HPDE6-E6E7 (cell line): Measurements from ENCODE around the gene KCTD19.

Experiments
- DNase-seq: peaks from one replicate; pipeline ENCODE4 v3.0.0; 2011; ENCODE audit warnings: missing footprints; ENCODE audit errors: extremely low spot score

Gene KCTD19

DNA sequence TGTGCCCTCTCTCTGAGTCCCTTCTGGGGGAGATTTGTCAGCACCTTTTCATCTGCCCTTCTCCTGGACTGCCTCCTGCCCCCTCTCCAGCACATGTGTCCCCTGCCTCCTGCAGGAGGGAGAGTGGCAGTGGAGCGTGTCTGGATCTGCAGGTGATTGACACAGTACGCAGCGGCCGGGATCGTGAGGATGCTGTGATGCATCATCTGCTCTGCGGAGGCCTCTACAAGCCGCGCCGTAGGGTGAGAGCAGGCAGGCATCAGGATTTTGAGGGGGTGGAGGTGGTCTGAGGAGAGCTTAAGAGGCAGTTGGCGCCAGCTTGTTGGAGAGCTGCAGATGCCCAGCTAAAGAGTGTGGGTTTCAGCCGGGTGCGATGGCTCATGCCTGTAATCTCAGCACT is 66.8 kb downstream of the KCTD19 start:
- DNase-seq = no peak

DNA sequence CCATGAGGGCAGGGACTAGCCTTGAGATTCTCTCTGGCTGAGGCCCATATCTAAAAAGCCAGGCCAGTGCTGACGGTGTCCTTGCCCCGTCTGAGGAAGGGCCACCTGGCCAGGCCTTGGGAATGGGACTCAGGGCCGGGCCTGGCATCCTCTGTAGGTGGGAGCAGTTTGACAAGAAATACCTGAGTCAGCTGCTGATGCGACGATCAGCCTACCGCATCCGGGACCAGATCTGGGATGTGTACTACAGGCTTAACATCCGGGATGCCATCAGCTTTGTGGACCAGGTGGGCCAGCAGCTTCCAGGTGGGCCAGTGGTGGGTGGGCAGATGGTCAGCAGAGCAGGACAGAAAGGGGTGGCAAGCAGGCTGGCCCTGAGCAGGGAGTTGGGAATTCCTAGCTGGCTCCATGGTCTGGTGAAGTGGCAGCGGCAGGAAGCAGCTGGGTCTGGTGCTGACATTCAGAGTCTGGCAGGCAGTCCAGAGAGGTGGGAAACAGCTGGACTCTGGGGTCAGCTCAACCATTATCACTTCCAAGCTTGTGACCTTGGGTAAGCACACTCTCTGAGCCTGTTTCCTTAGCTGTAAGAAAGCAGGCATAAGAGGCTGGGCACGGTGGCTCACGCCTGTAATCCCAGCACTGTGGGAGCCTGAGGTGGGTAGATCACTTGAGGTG is 68.2 kb downstream of the KCTD19 start:
- DNase-seq = no peak

DNA sequence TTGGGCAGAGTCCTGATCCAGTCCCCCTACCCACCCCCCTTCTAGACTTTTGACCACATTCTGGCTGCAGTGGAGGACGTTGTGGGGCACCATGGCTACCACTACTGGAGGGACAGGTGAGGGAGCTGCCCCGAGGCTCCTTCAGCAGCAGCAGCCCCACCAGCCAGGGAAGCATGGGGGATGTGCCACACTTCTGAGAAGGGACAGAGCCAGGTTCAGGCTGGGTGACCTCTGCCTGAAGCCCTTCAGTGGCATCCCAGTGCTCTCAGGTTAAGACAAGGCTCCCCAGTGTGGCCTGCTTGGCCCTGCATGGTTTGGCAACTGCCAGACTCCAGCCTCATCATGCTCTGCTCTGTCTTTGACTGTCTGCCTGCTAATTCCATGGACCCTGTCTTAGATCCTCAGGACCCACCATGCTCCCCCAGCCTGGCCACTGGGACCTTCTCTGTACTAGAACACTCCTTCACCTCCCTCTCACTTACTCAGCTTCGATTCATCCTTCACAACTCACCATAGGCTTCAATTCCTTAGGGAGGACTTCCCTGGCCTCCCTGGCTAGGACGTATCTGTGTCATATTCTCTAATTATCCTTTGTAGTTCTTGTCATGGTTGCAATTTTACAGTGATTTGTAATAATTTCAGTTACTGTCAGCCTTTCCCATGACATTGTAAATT is 68.9 kb downstream of the KCTD19 start:
- DNase-seq = no peak

DNA sequence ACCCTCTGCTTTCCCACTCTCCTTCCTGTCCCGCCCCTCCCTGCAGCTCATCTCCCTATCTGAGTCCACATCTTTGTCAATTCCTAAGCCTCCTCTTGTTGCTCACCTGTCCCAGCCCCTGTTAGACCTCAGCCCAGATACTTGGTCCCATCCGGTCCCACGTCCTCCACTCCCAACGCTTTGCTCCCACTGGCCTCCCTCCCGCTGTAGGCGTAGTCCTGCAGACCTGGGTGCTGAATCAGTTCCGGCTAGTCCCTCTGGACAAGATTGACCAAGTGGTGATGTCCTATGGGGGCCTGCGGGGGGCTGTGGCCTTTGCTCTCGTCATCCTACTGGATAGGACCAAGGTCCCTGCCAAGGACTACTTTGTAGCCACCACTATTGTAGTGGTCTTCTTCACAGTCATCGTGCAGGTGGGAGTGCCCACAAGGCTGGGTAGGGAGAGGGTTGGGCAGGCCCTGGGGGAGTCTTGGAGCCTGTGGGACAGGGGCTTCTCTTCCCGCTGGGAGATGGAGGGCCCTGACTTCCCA is 69.8 kb downstream of the KCTD19 start:
- DNase-seq = no peak

DNA sequence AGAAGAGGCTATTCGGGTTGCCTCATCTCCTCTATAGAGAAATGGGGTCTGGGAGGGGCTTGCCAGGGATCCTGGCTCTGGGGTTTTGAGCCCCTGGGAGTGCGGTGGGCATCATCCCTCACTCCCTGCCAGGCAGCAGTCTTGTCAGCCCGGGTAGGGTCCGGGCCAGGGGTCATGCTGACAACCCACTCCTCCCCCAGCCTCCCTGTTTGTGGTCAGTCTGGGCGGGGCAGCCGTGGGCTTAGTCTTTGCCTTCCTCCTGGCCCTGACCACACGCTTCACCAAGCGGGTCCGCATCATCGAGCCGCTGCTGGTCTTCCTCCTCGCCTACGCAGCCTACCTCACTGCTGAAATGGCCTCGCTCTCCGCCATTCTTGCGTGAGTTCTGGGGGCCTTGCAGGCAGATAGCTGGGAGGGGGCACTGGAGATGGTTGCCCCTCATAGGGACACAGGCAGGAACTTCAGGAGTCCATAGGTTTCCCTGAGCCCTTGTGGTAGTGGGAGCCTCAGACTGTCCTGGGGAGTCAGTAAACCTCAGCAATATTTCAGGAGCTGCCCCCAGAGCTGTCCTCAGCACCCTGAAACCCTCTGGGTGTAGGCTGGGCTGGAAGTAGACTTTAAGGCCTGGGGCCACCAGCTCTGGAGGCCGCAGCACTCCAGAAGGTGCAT is 70.9 kb downstream of the KCTD19 start:
- no peak for DNase-seq

DNA sequence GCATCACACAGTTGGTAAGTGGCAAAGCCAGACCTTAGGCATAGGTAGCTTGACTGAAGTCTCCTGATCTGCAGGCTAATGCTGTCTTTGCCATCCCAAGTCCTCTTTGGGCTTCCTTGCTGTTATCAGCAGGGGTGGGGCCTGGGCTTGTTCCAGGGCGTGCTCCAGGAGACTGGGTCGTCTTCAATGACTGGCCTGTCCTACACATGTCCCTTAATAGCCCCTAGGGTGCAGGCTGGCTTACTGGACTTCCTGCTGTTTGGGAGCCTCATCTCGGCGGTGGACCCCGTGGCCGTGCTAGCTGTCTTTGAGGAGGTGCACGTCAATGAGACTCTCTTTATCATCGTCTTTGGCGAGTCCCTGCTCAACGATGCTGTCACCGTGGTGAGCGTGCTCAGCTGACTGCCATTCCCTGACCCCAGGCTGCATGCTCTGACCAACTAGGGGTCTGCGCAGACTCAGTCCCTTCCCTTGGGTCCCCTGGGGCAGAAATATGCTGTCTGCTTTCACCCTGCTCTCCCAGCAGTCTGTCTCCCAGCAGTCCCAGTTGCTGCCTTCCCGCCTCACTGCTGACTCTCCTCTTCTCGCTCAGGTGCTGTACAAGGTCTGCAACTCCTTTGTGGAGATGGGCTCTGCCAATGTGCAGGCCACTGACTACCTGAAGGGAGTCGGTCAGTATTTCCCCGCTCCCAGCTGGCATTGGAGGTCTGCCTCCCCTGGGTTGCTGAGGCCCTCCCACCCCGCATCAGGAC is 71.6 kb downstream of the KCTD19 start:
- DNase-seq = no peak

DNA sequence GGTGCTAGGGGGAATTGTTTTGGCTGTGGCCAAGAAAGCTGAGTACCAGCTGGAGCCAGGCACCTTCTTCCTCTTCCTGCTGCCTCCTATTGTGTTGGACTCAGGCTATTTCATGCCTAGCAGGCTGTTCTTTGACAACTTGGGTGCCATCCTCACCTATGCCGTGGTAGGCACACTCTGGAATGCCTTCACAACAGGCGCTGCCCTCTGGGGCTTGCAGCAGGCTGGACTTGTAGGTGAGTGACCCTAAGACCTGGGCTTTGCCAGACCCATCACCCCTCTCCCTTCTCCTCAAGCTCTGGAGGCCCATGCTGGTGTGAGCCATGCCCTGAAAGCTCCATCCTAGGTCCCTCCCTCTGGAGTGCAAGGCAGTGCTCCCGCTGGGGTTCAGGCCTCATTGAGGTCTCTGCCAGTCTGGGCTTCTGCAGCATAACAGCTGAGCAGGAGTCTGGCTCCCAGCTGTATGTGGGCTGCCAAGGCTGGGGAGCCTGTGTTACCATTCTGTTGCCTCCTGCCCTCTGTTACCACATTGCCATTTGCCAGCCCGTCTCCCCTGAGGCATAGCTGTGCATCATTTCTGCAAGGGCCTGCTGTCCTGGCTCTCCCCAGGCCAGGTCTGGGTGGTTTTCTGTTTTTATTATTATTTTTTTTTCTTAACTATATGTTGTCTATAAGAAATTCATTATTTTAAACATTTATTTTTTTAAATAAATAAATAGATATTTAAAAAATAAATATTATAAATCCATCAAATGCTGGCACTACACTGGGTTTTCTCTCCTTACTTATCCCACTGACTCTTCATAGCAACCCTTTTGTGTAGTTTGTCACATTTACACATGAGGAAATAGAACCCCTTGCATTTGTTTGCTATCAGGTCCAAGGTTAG is 73.7 kb downstream of the KCTD19 start:
- no peak for DNase-seq

DNA sequence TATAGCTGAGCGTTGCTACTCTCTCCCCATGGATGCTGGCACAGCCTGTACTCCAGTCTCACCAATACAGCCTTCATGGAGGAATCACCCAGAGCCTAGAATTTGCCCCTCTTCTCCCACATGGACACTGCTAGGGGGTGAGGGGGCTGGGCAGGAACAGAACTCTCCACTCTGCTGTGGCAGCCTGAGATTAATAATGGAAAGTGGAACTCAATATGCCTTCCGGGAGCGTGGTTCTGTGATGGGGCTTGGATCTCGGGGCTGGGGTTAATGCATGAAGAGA is 76.6 kb downstream of the KCTD19 start:
- DNase-seq = no peak

DNA sequence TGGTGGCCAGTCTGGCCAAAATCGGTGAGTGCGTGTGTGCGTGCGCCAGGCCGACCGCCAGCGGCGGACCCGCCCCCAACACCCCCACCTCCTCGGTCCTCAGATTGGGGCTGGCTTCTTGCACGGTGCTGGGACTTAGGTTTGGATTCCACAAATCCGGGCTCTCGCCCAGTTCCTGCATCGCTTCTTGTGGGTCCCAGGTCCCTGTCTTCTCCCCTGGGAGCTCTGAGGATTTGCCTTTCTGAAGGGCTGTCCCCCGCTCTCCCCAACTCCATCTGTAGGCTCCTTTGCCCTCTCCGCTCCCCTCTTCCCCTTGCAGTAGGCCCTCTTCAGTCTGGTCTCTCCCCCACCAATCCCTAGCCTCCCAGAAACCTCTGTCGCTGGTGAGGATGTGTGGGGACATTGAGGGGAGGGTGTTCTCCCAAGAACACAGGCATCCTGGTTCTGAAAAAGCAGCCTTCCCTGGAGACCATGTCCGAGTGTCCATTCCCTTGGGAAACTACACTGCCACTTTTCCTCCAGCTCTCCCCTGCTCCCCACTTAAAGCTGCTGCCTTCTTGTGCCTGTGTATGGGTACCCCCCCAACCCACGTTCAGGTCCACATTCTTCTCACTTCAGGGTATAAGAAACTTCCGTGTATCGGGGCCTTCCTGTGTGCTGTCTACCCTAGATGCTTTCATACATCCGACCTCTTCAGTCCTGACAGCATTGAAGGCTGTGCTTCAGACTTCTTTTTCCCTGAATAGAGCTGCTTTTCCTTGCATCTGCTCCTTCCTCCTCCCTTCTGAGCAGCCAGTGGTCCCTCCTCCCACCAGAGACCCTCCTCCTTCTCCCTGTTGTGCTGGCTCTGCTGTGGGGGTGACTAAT is 77.1 kb downstream of the KCTD19 start:
- DNase-seq = no peak

DNA sequence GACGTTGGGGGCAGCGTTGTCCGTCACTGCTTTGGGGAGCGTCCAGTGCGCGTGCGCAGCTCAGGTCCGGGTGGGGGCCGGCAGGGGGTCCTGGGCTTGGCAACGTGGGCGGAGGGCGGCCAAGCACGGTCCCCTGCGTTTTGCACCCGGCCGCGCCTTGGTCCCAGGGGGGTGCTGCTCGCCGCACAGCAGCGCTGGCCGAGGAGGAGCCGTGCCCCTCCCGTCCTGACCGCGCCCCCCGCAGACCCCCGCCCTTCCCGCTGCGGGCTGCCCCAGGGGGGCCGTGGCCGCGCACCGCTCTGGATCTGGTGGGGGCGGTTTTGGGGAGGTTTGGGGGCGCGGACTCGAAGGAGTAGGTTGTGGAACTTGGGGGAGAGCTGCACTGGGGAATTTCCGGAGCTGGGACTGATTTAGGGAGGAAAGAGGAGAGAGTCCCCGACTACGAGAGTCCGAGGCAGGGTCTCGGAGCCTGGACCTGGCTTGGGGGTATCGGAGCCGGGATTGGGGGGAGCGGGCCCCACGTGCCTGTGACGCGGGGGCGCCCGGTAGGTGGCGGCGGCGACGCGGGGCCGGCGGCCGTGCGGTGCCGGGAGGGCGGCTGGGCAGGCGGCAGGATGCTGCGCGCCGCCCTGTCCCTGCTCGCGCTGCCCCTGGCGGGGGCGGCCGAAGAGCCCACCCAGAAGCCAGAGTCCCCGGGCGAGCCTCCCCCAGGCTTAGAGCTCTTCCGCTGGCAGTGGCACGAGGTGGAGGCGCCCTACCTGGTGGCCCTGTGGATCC is 78.0 kb downstream of the KCTD19 start, which contains the start of gene SLC9A5:
Gene SLC9A5, plus strand, starts transcription at position 579 of the 777 bp plus-strand sequence. Its CDS starts 36 bp downstream, at position 615.
- DNase-seq = no peak

DNA sequence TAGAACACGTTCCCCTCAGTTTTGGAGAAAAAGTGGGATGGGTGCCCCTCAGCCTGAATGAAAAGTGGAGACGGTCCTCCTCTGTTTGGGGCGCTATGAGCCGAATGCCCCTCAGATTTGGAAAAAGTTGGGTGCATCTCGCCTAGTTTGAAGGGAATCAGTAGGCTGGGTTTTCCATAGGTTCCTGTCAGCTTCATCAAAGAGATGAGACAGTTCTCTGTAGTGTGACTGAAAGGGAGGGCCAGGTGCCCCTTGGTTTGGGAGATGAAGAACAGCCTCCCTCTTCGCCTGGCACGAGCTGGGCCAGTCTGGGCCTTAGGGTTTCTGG is 78.5 kb downstream of the KCTD19 start:
- no peak for DNase-seq

DNA sequence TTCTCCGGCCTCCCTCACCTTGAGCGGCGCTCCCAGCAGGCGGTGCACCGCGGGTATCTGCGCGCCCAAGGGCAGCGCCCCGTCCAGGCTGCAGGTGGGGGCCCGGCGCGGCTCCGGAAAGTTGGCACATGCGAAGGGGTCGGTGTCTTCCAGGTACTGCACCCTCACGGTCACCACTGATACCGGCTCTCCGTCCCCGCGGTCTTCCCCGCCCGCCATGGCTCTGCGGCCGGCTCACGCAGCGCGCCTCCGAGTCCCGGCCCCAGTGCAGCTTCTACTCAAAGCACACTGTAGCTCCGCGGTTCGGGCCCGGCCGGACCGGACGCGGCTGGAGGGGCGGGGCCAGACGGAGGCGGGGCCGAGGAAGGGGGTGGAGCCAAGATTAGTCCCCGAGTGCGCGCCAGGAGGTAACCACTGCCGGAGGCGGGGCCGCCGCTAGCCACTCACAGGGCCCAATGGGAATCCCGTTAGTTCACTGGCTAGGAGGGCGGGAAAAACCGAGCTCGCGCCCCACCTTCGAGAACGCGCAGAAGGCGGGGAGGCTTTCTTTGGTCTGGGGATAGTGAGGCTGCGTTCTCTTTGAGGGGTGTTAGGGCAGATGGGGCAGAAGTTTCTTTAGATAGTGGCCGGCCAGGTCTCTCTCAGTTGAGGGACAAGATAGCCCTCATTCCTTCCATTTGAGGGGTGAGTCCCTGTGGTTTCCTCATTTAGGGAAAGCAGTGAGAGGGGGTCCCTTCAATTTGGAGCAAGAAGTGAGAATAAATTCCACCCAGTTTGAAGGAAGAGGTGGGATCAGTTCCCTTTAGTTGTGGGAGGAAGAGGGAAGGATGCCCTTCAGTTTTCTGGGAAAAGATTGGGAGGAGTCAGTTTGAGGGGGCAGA is 79.1 kb downstream of the KCTD19 start, which contains the start of gene FHOD1:
Gene FHOD1, minus strand, starts transcription at position 290 of the 881 bp plus-strand sequence. Its CDS starts 71 bp downstream, at position 219.
- peak; percentile 97 for DNase-seq

DNA sequence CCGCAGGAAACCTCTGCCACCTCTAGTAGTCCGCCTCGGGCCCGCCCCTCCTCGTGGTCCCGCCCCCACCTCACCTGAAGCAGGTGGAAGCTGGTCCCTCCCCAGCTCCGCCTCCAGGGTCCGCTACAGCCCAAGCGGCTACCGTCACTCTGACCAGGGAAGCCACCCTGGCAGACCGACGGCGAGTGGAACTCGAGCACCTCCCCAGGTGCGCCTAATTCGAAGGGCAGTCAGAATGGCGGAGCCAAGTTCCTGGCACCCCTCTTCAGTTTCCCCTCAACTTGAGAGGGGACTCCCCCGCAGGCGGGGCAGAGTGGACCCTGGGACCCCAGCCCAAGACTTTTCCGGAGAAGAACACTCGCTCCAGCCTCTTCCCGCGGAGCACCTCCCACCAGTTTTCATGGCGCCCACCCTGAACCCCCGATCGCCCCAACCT is 79.8 kb downstream of the KCTD19 start:
- peak; percentile 89 for DNase-seq

DNA sequence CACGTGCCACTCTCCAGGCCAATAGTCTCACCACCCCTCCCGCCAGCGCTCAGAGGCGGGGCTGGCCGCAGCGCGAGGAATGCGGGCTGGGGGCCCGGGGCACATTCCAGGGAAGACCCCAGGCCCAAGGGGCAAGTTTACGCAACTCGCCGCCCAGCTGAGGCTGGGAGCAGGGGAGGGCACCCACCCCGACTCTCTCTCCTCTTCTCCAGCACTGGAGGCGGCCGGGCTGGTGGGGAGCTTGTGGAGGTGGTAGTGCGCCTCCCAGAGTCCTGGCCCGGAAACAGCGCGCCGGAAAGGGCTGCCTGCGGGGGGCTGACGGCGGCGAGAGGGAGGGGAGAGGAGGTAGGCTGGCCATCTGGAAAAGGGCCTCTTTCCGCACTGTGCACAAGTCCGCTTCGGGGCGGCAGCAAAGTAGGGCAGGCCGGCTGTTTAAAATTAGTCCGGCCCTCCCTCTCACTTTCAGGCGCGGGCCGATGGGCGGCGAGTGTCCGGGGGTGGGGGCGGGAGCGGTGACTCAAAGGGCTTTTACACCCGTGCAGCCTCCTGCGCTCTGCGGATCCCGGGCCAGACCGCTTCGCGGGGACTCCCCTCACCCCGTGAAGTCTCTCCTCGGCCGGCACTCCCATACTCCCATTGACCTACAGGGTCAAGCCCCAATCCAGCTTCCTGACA is 80.3 kb downstream of the KCTD19 start:
- no peak for DNase-seq

DNA sequence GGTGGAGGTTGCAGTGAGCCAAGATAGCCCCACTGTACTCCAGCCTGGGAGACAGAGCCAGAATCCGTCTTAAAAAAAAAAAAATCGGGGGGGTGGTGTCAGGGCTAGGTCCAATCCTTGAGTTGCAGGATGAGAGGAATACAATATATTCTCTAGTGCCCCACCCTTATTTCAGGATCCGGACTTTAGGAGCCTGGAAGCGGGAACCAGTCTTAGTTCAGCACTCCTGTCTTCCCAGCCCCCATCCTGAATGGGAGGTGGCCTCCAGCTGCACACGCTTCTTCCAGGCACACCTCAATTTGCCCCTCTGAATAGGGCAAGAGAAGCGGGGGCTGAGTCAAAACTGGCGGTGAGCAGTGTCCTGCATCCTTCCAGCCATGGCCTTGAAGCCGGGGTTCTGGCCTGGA is 80.9 kb downstream of the KCTD19 start:
- no peak for DNase-seq

DNA sequence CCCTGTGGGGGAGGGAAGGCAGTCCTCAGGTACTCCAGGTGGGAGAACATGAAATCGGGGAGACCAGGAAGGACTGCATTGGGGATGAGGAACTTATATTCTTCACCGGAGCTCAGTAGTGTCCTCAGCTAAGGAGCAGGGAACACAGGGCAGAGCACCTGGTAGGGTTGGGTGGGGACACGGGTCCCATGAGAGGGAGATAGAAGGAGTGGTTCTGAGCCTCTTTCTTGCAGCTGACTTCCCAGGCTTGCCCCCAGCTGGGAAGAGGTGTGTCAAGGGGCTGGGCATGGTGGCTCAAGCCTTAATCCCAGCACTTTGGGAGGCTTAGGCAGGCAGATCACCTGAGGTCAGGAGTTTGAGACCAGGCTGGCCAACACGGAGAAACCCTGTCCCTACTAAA is 81.4 kb downstream of the KCTD19 start:
- no peak for DNase-seq

DNA sequence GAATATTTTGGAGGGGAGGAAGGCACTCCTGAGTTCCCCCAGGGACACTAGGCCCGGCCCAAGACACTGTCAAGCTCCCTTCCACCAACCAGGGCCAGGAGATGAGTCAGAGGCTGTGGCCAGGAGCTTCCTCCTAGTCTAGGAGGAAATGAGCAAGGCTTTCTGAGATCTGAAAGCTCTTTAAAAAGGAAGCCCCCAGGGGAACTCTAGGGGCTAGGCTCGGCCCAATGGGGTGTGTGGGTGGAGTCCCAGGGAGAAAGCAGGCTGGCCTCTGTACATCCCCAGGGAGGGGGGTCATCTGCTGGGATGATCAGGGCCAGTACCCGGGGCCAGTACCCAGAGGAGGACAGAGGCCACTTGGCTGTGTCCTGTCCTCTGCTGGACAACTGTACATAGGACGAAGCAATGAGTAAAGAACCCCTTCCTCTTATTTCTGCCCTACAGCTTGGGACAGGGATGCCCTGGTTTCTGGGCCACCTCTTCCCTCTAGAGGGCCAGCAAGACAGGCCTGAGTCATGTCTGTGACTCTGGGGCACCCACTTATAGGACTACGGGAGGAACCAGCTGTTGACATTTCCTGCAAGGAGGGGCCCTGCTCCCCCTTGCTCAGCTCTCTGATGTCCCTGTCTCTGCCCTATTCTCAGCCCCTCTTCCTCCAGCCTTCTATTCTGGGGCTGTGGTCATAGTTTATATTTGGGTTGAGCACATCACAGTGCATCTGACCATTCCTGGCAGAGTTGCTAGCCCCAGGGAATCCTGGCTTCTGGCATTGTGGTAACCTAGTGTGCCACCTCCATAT is 82.0 kb downstream of the KCTD19 start:
- peak; percentile 90 for DNase-seq
